Liver (tissue), 9 donors: ENCODE measurements around the gene SCN10A. TPM values are rescaled to one million over a fixed set of nuclear protein-coding genes. Genes with fewer than 3 reads are reported as not detected.

Source experiments
- DNase-seq: peaks from one replicate; pipeline ENCODE4 v3.0.0-alpha.2; 2017; ENCODE audit warnings: low spot score
- H3K27ac ChIP-seq, 2 donors: one replicate each; pipeline ENCODE4 v1.7.0; 2013; ENCODE audit warnings: inconsistent platforms in 2 of 2, low read length in 2 of 2, control low read depth in 1 of 2, low read depth in 1 of 2, mild to moderate bottlenecking in 1 of 2
- H3K27me3 ChIP-seq, 4 donors: one replicate each; pipeline versions ENCODE4 v1.6.1 to v1.7.0; 2013; ENCODE audit warnings: low read length in 3 of 4, inconsistent platforms in 1 of 4, mild to moderate bottlenecking in 1 of 4, moderate library complexity in 1 of 4; ENCODE audit not compliant: control insufficient read depth in 4 of 4, insufficient read depth in 4 of 4
- H3K36me3 ChIP-seq, 4 donors: one replicate each; pipeline versions ENCODE4 v1.6.1 to v1.7.0; 2013; ENCODE audit warnings: low read length in 3 of 4, mild to moderate bottlenecking in 3 of 4, low read depth in 1 of 4, moderate library complexity in 1 of 4; ENCODE audit not compliant: control insufficient read depth in 4 of 4, insufficient read depth in 3 of 4
- H3K4me1 ChIP-seq, 4 donors: one replicate each; pipeline versions ENCODE4 v1.6.1 to v1.7.0; 2013; ENCODE audit warnings: low read length in 3 of 4, mild to moderate bottlenecking in 3 of 4, moderate library complexity in 1 of 4; ENCODE audit not compliant: control insufficient read depth in 4 of 4, insufficient read depth in 4 of 4
- H3K4me3 ChIP-seq, 3 donors: one replicate each; pipeline versions ENCODE4 v1.6.1 to v1.7.0; 2013; ENCODE audit warnings: low read length in 3 of 3, control low read depth in 1 of 3, low read depth in 1 of 3, mild to moderate bottlenecking in 1 of 3
- H3K9ac ChIP-seq, 2 donors: one replicate each; pipeline ENCODE4 v1.7.0; 2013; ENCODE audit warnings: low read length in 2 of 2, mild to moderate bottlenecking in 2 of 2, moderate library complexity in 2 of 2, control low read depth in 1 of 2, low read depth in 1 of 2
- H3K9me3 ChIP-seq, 4 donors: one replicate each; pipeline versions ENCODE4 v1.6.1 to v1.7.0; 2013; ENCODE audit warnings: low read length in 3 of 4; ENCODE audit not compliant: control insufficient read depth in 4 of 4
- ATF3 ChIP-seq: IDR thresholded peaks from 2 replicates; pipeline ENCODE4 v1.6.1; 2016; ENCODE audit warnings: antibody characterized with exemption
- CTCF ChIP-seq: fragments of 150-350 bp; IDR thresholded peaks from 2 replicates; pipeline ENCODE4 v1.5.1; 2017; ENCODE audit warnings: improper control_type of control experiment, low read depth, low read length; ENCODE audit not compliant: missing input control
- EGR1 ChIP-seq, 2 donors: IDR thresholded peaks; 2 replicates each; pipeline ENCODE4 v1.6.1; 2016 to 2018; ENCODE audit warnings: antibody characterized with exemption in 2 of 2, low read depth in 2 of 2
- FOXA1 ChIP-seq: IDR thresholded peaks from 2 replicates; pipeline ENCODE4 v1.6.1; 2016; ENCODE audit warnings: antibody characterized with exemption
- FOXA2 ChIP-seq: IDR thresholded peaks from 2 replicates; pipeline ENCODE4 v1.6.1; 2016; ENCODE audit warnings: antibody characterized with exemption
- GABPA ChIP-seq, 2 donors: IDR thresholded peaks in 1 of 2; conservative IDR thresholded peaks in 1 of 2; 2 replicates each; pipeline ENCODE4 v1.6.1; 2016; ENCODE audit warnings: antibody characterized with exemption in 2 of 2, mild to moderate bottlenecking in 1 of 2, moderate library complexity in 1 of 2
- HNF4A ChIP-seq, 2 donors: conservative IDR thresholded peaks; 2 replicates each; pipeline ENCODE4 v1.6.1; 2016; ENCODE audit warnings: antibody characterized with exemption in 2 of 2, mild to moderate bottlenecking in 2 of 2
- HNF4G ChIP-seq: IDR thresholded peaks from 2 replicates; pipeline ENCODE4 v1.6.1; 2016; ENCODE audit warnings: antibody characterized with exemption
- JUND ChIP-seq, 2 donors: IDR thresholded peaks; 2 replicates each; pipeline ENCODE4 v1.6.1; 2016; ENCODE audit warnings: antibody characterized with exemption in 2 of 2
- MAX ChIP-seq: IDR thresholded peaks from 2 replicates; pipeline ENCODE4 v1.6.1; 2016; ENCODE audit warnings: antibody characterized with exemption
- NR2F2 ChIP-seq: IDR thresholded peaks from 2 replicates; pipeline ENCODE4 v1.6.1; 2016; ENCODE audit warnings: antibody characterized with exemption
- RAD21 ChIP-seq, 2 donors: IDR thresholded peaks; 2 replicates each; pipeline ENCODE4 v1.6.1; 2016; ENCODE audit warnings: antibody characterized with exemption in 2 of 2, mild to moderate bottlenecking in 2 of 2
- REST ChIP-seq: IDR thresholded peaks from 2 replicates; pipeline ENCODE4 v1.6.1; 2016; ENCODE audit warnings: antibody characterized with exemption, mild to moderate bottlenecking
- RXRA ChIP-seq, 2 donors: IDR thresholded peaks; 2 replicates each; pipeline ENCODE4 v1.6.1; 2017 to 2018; ENCODE audit warnings: antibody characterized with exemption in 2 of 2, mild to moderate bottlenecking in 1 of 2
- SP1 ChIP-seq: IDR thresholded peaks from 2 replicates; pipeline ENCODE4 v1.6.1; 2018; ENCODE audit warnings: antibody characterized with exemption, mild to moderate bottlenecking
- TAF1 ChIP-seq: conservative IDR thresholded peaks from 2 replicates; pipeline ENCODE4 v1.6.1; 2016; ENCODE audit warnings: antibody characterized with exemption, mild to moderate bottlenecking
- YY1 ChIP-seq: IDR thresholded peaks from 2 replicates; pipeline ENCODE4 v1.6.1; 2016; ENCODE audit warnings: antibody characterized with exemption, mild to moderate bottlenecking
- ZBTB33 ChIP-seq: IDR thresholded peaks from 2 replicates; pipeline ENCODE4 v1.6.1; 2016; ENCODE audit warnings: antibody characterized with exemption
- WGBS: extraction: QIAGEN DNeasy Blood & Tissue Kit; methylation state at CpG from one replicate; pipeline ENCODE4 v1.1.7; 2013; 5-methylcytosine and 5-hydroxymethylcytosine counted together
- polyA plus RNA-seq, 2 donors: library from polyadenylated mRNA; stranded (reverse) in 1 of 2; unstranded in 1 of 2; fragments of 200-250 nt in 1 of 2; fragments of >200 nt in 1 of 2; fragmentation: Nextera tagmentation in 1 of 2; extraction: Ambion mirVana in 1 of 2; gene quantifications; one replicate each; pipeline versions ENCODE4 v1.2.1 to v1.2.3, GENCODE V29; 2013 to 2015
- total RNA-seq, 2 donors: library from RNA; depleted of rRNA; stranded (reverse); fragments of >200 nt; gene quantifications; one replicate each; pipeline ENCODE4 v1.2.3, GENCODE V29; 2014
- donor health status: healthy.
- donor health status: healthy.
- donor health status: healthy.
- donor health status: healthy.
- donor health status: healthy.

Gene SCN10A
- total and polyA plus RNA-seq, 4 donors: under 0.01 TPM; not detected in 3

GRCh38 chr3:38649500-38650247 lies 166.3 kb downstream of the SCN10A start, which contains the start of gene SCN5A:
Gene SCN5A (minus strand): TSS chr3:38649687. CDS start chr3:38633307, 16,380 bp downstream.
- peak; percentile 76 for DNase-seq
- TF ChIP-seq FOXA2 (no peak), MAX (no peak), ZBTB33 (no peak), RXRA (IDR thresholded peaks at IDR 0.05) (no peak), RAD21 (IDR thresholded peaks at IDR 0.05) (no peak), HNF4G (no peak), JUND (IDR thresholded peaks at IDR 0.05) (no peak), YY1 (no peak), REST (no peak), EGR1 (IDR thresholded peaks at IDR 0.05; ENCODE audit: low read depth in 2 of 2) (no peak), SP1 (no peak), TAF1 (no peak), ATF3 (no peak), NR2F2 (no peak), GABPA (IDR thresholded peaks at IDR 0.05 in 1 of 2, conservative IDR thresholded peaks at IDR 0.05 in 1 of 2) (no peak)
- 3% methylated on average over 76 of the region's 76 CpGs for WGBS
- Histone ChIP-seq H3K4me3 (peak within 1 kb of the TSS in 2 of 3 donors; percentile 45 to 47), H3K9ac (no peak within 1 kb of the TSS), H3K9me3 (no peaks in the 10 kb centered on the region), H3K27ac (no peak within 1 kb of the TSS), H3K36me3 (no peaks in the 10 kb centered on the region), H3K27me3 (peaks cover 0 to 23% (median 9%) of the 10 kb centered on the region in 4 donors), H3K4me1 (peaks cover 6 to 15% (median 11%) of the 10 kb centered on the region in 4 donors)

- WGBS: 10% methylated on average over 56 of the region's 56 CpGs
- peak overlapping the region in 1 of 3 donors; percentile 47 for H3K4me3 ChIP-seq
These were observed 167.1 kb downstream of the SCN10A start for GRCh38 chr3:38648659-38649499.

More at GRCh38 chr3:38648659-38649499, 167.1 kb downstream of the SCN10A start:
- peak; percentile 6 for DNase-seq
- H3K27me3 ChIP-seq: peaks cover 0 to 23% (median 9%) of the 10 kb centered on the region in 4 donors
- TF ChIP-seq FOXA1 (no peak), ZBTB33 (no peak), TAF1 (no peak), JUND (IDR thresholded peaks at IDR 0.05) (no peak), HNF4A (conservative IDR thresholded peaks at IDR 0.05) (no peak), SP1 (no peak), CTCF (no peak), EGR1 (IDR thresholded peaks at IDR 0.05; ENCODE audit: low read depth in 2 of 2) (no peak), MAX (no peak), HNF4G (no peak), RXRA (IDR thresholded peaks at IDR 0.05) (no peak)
- no peaks in the 10 kb centered on the region for H3K36me3 ChIP-seq
- H3K9ac ChIP-seq: no peak overlapping the region
- H3K27ac ChIP-seq: no peak overlapping the region
- peaks cover 6 to 15% (median 11%) of the 10 kb centered on the region in 4 donors for H3K4me1 ChIP-seq
- no peaks in the 10 kb centered on the region for H3K9me3 ChIP-seq
